HCT116 (cell line): ENCODE results near the gene PSMA1. TPM values are rescaled to one million over a fixed set of nuclear protein-coding genes. Genes with fewer than 3 reads are reported as not detected.

ENCODE experiments used
- ATAC-seq: fragments of 200-7000 bp; cut with Tn5 transposase; 2 replicates; pipeline ENCODE4 v1.9.1; 2020; ENCODE audit warnings: mild to moderate bottlenecking, moderate library complexity
- BruUV-seq: library from RNA; stranded (reverse); fragments of 400-500 nt; replicated peaks from 2 replicates; lab custom pipeline; 2021; lab: Mats Ljungman, UMichigan
- CTCF ChIA-PET: fragments of 300-600 bp; sonication (Branson Sonifier 250); formaldehyde crosslinking; loops from one replicate; lab custom pipeline; 2021; ENCODE audit warnings: antibody characterized with exemption; lab: Charles Lee
- POLR2A ChIA-PET: fragments of 300-600, 350-600 bp; sonication (Branson Sonifier 250); formaldehyde crosslinking; loops from one replicate; lab custom pipeline; 2021; ENCODE audit warnings: antibody characterized with exemption; lab: Charles Lee
- RAD21 ChIA-PET, 2 experiments: fragments of 300-600 bp; sonication (Branson Sonifier 250); formaldehyde crosslinking; loops; one replicate each; lab custom pipeline; 2023; ENCODE audit warnings: low total read pairs in 2 of 2; ENCODE audit not compliant: uncharacterized antibody in 2 of 2, unreplicated experiment in 2 of 2, low non-redundant PET in 1 of 2; lab: Charles Lee
- DNase-seq: peaks from one replicate; pipeline ENCODE4 v3.0.0-alpha.2; 2010; ENCODE audit warnings: low read depth, low spot score
- H2AFZ ChIP-seq: fragments of 200-600 bp; shearing (Covaris generic), sonication (generic); 2 replicates; pipeline ENCODE4 v1.6.1; 2017; ENCODE audit warnings: low read depth, mixed run types, mixed read lengths, antibody characterized with exemption, low read length; ENCODE audit not compliant: poor library complexity, severe bottlenecking
- H3K27ac ChIP-seq: 2 replicates; pipeline ENCODE4 v1.5.1; 2012; ENCODE audit warnings: low read depth, low read length
- H3K27me3 ChIP-seq: fragments of 200-600 bp; sonication (generic); 2 replicates; pipeline ENCODE4 v1.6.1; 2016; ENCODE audit warnings: mixed run types, low read length, mixed read lengths; ENCODE audit not compliant: insufficient read depth
- H3K36me3 ChIP-seq, 2 experiments: fragments of 200-500 bp in 1 of 2; fragments of 200-600 bp in 1 of 2; sonication (Bioruptor generic) in 1 of 2; sonication (generic) in 1 of 2; 2 replicates each; pipeline versions ENCODE4 v1.5.1 to v1.6.1; 2014 to 2016; ENCODE audit warnings: low read length in 2 of 2, inconsistent platforms in 1 of 2, mixed read lengths in 1 of 2, mixed run types in 1 of 2; ENCODE audit not compliant: insufficient read depth in 2 of 2, control insufficient read depth in 1 of 2
- H3K4me1 ChIP-seq, 2 experiments: fragments of 200-600 bp in 1 of 2; sonication (generic) in 1 of 2; 2 replicates each; pipeline versions ENCODE4 v1.5.1 to v1.6.1; 2012 to 2017; ENCODE audit warnings: low read length in 2 of 2, inconsistent platforms in 1 of 2, mild to moderate bottlenecking in 1 of 2, mixed read lengths in 1 of 2, mixed run types in 1 of 2, moderate library complexity in 1 of 2; ENCODE audit not compliant: insufficient read depth in 2 of 2, control insufficient read depth in 1 of 2
- H3K4me2 ChIP-seq: fragments of 200-600 bp; sonication (generic); 2 replicates; pipeline ENCODE4 v1.6.1; 2017; ENCODE audit warnings: mixed run types, low read length, mixed read lengths
- H3K4me3 ChIP-seq, 2 experiments: fragments of 200-600 bp in 1 of 2; sonication (generic) in 1 of 2; replicated peaks in 1 of 2; 2 replicates each; pipeline ENCODE4 v1.5.1; 2011 to 2016; ENCODE audit warnings: low read length in 2 of 2, control low read depth in 1 of 2, low read depth in 1 of 2, mild to moderate bottlenecking in 1 of 2, mixed read lengths in 1 of 2, mixed run types in 1 of 2
- H3K79me2 ChIP-seq: fragments of 200-600 bp; sonication (generic); 2 replicates; pipeline ENCODE4 v1.6.1; 2017; ENCODE audit warnings: mild to moderate bottlenecking, mixed run types, low read length, moderate library complexity, mixed read lengths; ENCODE audit not compliant: insufficient read depth
- H3K9ac ChIP-seq: fragments of 200-600 bp; sonication (generic); 2 replicates; pipeline ENCODE4 v1.6.1; 2016; ENCODE audit warnings: low read length, mixed read lengths
- H3K9me2 ChIP-seq: fragments of 200-600 bp; sonication (generic), shearing (Covaris generic); 2 replicates; pipeline ENCODE4 v1.6.1; 2017; ENCODE audit warnings: mixed run types, mild to moderate bottlenecking, moderate library complexity; ENCODE audit not compliant: insufficient read depth
- H3K9me3 ChIP-seq, 2 experiments: fragments of 200-500 bp in 1 of 2; fragments of 200-600 bp in 1 of 2; sonication (Bioruptor generic) in 1 of 2; sonication (generic) in 1 of 2; 2 replicates each; pipeline ENCODE4 v1.6.1; 2014 to 2017; ENCODE audit warnings: low read length in 2 of 2, mixed read lengths in 2 of 2, inconsistent platforms in 1 of 2, low read depth in 1 of 2, mild to moderate bottlenecking in 1 of 2, mixed run types in 1 of 2, moderate library complexity in 1 of 2; ENCODE audit not compliant: control insufficient read depth in 1 of 2, insufficient read depth in 1 of 2
- H4K20me1 ChIP-seq: fragments of 200-600 bp; sonication (generic), shearing (Covaris generic); 2 replicates; pipeline ENCODE4 v1.6.1; 2017; ENCODE audit warnings: mixed run types, mild to moderate bottlenecking, moderate library complexity; ENCODE audit not compliant: insufficient read depth
- CBX3 ChIP-seq: IDR thresholded peaks from 2 replicates; pipeline ENCODE4 v1.6.1; 2012; ENCODE audit warnings: low read depth
- CEBPB ChIP-seq: IDR thresholded peaks from 2 replicates; pipeline ENCODE4 v1.6.1; 2012; ENCODE audit warnings: low read depth
- EGR1 ChIP-seq: IDR thresholded peaks from 2 replicates; pipeline ENCODE4 v1.6.1; 2012; ENCODE audit warnings: low read depth
- ELF1 ChIP-seq: IDR thresholded peaks from 2 replicates; pipeline ENCODE4 v1.6.1; 2012; ENCODE audit warnings: low read depth, borderline replicate concordance
- EZH2phosphoT487 ChIP-seq: fragments of 200-600 bp; IDR thresholded peaks from 2 replicates; pipeline ENCODE4 v1.6.1; 2018; ENCODE audit warnings: antibody characterized with exemption, borderline replicate concordance
- FOSL1 ChIP-seq: IDR thresholded peaks from 2 replicates; pipeline ENCODE4 v1.6.1; 2012; ENCODE audit warnings: low read depth
- JUND ChIP-seq: IDR thresholded peaks from 2 replicates; pipeline ENCODE4 v1.6.1; 2012
- POLR2A ChIP-seq: IDR thresholded peaks from 2 replicates; pipeline ENCODE4 v1.7.0; 2011; ENCODE audit warnings: borderline replicate concordance; ENCODE audit not compliant: insufficient read depth, insufficient read length; ENCODE audit errors: extremely low read depth
- POLR2AphosphoS5 ChIP-seq: IDR thresholded peaks from 2 replicates; pipeline ENCODE4 v1.6.1; 2011; ENCODE audit warnings: mild to moderate bottlenecking, low read depth, low read length, moderate library complexity
- RAD21 ChIP-seq: IDR thresholded peaks from 2 replicates; pipeline ENCODE4 v1.6.1; 2012; ENCODE audit warnings: low read depth, mild to moderate bottlenecking
- SIN3A ChIP-seq: IDR thresholded peaks from 2 replicates; pipeline ENCODE4 v1.6.1; 2012; ENCODE audit warnings: low read depth
- SP1 ChIP-seq: IDR thresholded peaks from 2 replicates; pipeline ENCODE4 v1.6.1; 2012; ENCODE audit warnings: low read depth
- SRF ChIP-seq: IDR thresholded peaks from 2 replicates; pipeline ENCODE4 v1.6.1; 2012; ENCODE audit warnings: low read depth
- ZFX ChIP-seq: fragments of 450-650 bp; IDR thresholded peaks from 2 replicates; pipeline ENCODE4 v1.6.1; 2017
- ZNF274 ChIP-seq: fragments of 200-500 bp; sonication (Bioruptor generic); IDR thresholded peaks from 2 replicates; pipeline ENCODE4 v1.6.1; 2014; ENCODE audit warnings: mild to moderate bottlenecking, low read depth, low read length, inconsistent platforms
- intact Hi-C: fragments of 100-400 bp; cut with micrococcal nuclease; formaldehyde crosslinking; loops from 2 replicates; pipeline ENCODE4 v1.10.0; 2022
- total RNA-seq: library from RNA; stranded (reverse); gene quantifications from one replicate; pipeline ENCODE4 v1.2.1, GENCODE V29; 2021; ENCODE audit not compliant: unreplicated experiment
- TF ChIP-seq, protein P1 (sequence below): IDR thresholded peaks from 2 replicates; pipeline ENCODE4 v1.6.1; 2011; ENCODE audit warnings: mild to moderate bottlenecking, low read length, moderate library complexity; ENCODE audit not compliant: insufficient replicate concordance; ENCODE audit errors: extremely low read depth
- TF ChIP-seq, protein P2 (sequence below): IDR thresholded peaks from 2 replicates; pipeline ENCODE4 v1.6.1; 2012
- TF ChIP-seq, protein P3 (sequence below): IDR thresholded peaks from 2 replicates; pipeline ENCODE4 v1.6.1; 2012

PSMA1 gene
- total RNA-seq, 1 experiment from 2014 or later: 211 TPM

DNA sequence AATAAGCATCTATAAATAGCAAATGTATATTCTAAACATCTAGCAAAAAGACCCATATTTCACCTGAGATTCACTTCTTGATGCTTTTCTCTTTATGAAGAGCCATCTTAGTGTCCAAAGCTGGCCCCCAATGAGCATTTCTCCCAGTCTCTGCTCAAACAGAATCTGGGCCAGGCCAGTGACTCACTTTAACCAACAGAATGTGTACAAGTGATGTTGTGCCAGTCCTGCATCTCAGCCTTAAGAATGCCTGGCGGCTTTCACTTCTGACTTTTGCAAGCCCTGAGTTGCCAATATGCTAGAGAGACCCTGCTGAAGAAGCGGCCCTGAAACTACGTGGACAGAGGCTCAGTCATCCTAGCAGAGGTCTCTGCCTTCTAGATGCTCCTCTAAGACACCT lies 13.7 kb downstream of the PSMA1 start:
- Histone ChIP-seq H3K79me2 (peaks cover 39% of the 10 kb centered on the region), H2AFZ (no peak overlapping the region), H3K9me2 (no peaks in the 10 kb centered on the region), H3K9me3 (no peaks in the 10 kb centered on the region), H3K27ac (no peak overlapping the region), H4K20me1 (peaks cover 8% of the 10 kb centered on the region; the same call in 1 of the 2 replicates), H3K9ac (no peak overlapping the region), H3K27me3 (no peaks in the 10 kb centered on the region), H3K4me2 (no peak overlapping the region), H3K4me1 (no peaks in the 10 kb centered on the region), H3K36me3 (peaks cover 60 to 66% of the 10 kb centered on the region in 2 experiments), H3K4me3 (no peak overlapping the region)
- ChIA-PET POLR2A (no interaction called here), RAD21 (no interaction called here), CTCF (no interaction called here)
- TF ChIP-seq ELF1 (no peak), JUND (no peak), CEBPB (no peak), ZFX (no peak), POLR2A (no peak), RAD21 (no peak), EGR1 (no peak), FOSL1 (no peak), ZNF274 (no peak), CBX3 (no peak), SIN3A (no peak), EZH2phosphoT487 (no peak), SP1 (no peak), SRF (no peak), POLR2AphosphoS5 (no peak)
- TF ChIP-seq, protein P1, sequence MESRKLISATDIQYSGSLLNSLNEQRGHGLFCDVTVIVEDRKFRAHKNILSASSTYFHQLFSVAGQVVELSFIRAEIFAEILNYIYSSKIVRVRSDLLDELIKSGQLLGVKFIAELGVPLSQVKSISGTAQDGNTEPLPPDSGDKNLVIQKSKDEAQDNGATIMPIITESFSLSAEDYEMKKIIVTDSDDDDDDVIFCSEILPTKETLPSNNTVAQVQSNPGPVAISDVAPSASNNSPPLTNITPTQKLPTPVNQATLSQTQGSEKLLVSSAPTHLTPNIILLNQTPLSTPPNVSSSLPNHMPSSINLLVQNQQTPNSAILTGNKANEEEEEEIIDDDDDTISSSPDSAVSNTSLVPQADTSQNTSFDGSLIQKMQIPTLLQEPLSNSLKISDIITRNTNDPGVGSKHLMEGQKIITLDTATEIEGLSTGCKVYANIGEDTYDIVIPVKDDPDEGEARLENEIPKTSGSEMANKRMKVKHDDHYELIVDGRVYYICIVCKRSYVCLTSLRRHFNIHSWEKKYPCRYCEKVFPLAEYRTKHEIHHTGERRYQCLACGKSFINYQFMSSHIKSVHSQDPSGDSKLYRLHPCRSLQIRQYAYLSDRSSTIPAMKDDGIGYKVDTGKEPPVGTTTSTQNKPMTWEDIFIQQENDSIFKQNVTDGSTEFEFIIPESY: no peak
- TF ChIP-seq, protein P2, sequence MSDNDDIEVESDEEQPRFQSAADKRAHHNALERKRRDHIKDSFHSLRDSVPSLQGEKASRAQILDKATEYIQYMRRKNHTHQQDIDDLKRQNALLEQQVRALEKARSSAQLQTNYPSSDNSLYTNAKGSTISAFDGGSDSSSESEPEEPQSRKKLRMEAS: no peak
- TF ChIP-seq, protein P3, sequence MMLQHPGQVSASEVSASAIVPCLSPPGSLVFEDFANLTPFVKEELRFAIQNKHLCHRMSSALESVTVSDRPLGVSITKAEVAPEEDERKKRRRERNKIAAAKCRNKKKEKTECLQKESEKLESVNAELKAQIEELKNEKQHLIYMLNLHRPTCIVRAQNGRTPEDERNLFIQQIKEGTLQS: no peak
- intact Hi-C loops: no loop called here
- DNase-seq (no peak), ATAC-seq (no peak)
- no TSS peak for BruUV-seq
